ENCODE measurements around the gene FBRS. TPM values are rescaled to one million over a fixed set of nuclear protein-coding genes. Genes with fewer than 3 reads are reported as not detected.

Gene FBRS
- total and polyA plus RNA-seq, 2 donors (not counting 3 experiments of a cell fraction or from before 2014, with no cell fraction given) = 15.5 to 68.6 TPM

DNA sequence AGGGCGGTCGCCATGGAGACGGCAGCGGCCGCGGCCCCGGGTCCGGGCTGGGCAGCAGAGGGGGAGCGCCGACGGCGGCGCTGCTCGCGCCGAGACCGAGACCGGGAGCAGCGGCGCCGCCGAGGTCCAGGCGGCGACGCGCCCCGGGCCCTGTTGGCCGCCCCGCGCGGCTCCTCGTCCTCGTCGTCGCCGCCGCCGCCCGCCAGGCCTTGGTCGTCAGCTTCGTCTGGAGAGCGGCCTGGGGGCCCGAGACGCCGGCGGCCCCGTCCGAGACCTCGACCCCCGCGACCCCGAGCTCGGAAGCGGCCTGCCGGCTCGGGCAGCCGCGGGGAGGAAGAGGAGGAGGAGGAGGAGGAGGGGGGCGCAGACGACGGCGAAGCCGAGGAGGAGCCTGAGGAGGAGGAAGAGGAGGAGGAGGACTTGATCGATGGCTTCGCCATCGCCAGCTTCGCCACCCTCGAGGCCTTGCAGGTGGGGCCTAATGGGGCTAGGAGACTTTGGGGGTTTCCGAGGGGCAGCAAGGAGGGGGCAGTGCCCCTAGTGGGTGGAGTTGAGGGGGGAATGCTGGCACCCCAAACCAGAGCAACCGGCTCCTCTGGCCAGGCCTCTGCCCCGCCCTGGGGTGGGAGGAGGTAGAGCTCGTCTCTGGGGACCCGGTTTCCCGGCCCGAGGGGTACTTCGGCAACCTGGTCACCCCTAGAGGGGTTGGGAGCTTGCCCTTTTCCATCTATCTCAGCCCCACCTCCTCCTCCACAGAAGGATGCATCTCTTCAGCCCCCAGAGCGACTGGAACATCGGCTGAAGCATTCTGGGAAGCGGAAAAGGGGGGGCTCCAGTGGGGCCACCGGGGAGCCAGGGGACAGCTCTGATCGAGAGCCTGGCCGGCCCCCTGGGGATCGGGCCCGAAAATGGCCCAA, 1.5 kb downstream of the FBRS start:
- peak overlapping the region; percentile 23 for H2AFZ ChIP-seq (ENCODE audit: low read depth, low read length)
- H4K20me1 ChIP-seq (replicated peaks; ENCODE audit: control insufficient read depth, extremely low read depth, insufficient read depth, low read length) = no peaks in the 10 kb centered on the region
- peaks cover 21% of the 10 kb centered on the region for H3K4me1 ChIP-seq (ENCODE audit: control insufficient read depth, extremely low read depth, insufficient read depth, low read length)
- H3K79me2 ChIP-seq (ENCODE audit: control insufficient read depth, insufficient read depth, low read length) = peaks cover 43% of the 10 kb centered on the region
- no peaks in the 10 kb centered on the region for H3K9me1 ChIP-seq (replicated peaks; ENCODE audit: control insufficient read depth, extremely low read depth, insufficient read depth, low read length)
- FAIRE-seq (peak; percentile 33), DNase-seq (ENCODE audit: low read depth, low spot score) (peak; percentile 19)
- TF ChIP-seq, protein P1, sequence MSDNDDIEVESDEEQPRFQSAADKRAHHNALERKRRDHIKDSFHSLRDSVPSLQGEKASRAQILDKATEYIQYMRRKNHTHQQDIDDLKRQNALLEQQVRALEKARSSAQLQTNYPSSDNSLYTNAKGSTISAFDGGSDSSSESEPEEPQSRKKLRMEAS (IDR thresholded peaks at IDR 0.05; ENCODE audit: insufficient read depth, insufficient read length) = no peak
- no peak for TF ChIP-seq POLR2A (IDR thresholded peaks at IDR 0.05; ENCODE audit: low read depth, low read length)
- TF ChIP-seq MYC (IDR thresholded peaks at IDR 0.05; ENCODE audit: low read depth, low read length) = no peak
- no peak for TF ChIP-seq GATA2 (IDR thresholded peaks at IDR 0.05; ENCODE audit: insufficient read depth, insufficient read length, low read depth, low read length)
- TF ChIP-seq, protein P2, sequence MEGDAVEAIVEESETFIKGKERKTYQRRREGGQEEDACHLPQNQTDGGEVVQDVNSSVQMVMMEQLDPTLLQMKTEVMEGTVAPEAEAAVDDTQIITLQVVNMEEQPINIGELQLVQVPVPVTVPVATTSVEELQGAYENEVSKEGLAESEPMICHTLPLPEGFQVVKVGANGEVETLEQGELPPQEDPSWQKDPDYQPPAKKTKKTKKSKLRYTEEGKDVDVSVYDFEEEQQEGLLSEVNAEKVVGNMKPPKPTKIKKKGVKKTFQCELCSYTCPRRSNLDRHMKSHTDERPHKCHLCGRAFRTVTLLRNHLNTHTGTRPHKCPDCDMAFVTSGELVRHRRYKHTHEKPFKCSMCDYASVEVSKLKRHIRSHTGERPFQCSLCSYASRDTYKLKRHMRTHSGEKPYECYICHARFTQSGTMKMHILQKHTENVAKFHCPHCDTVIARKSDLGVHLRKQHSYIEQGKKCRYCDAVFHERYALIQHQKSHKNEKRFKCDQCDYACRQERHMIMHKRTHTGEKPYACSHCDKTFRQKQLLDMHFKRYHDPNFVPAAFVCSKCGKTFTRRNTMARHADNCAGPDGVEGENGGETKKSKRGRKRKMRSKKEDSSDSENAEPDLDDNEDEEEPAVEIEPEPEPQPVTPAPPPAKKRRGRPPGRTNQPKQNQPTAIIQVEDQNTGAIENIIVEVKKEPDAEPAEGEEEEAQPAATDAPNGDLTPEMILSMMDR (IDR thresholded peaks at IDR 0.05; ENCODE audit: extremely low read depth in 1 of 2, insufficient read depth in 1 of 2, low read depth in 1 of 2, low read length in 2 of 2) = peak in 1 of 2 donors; percentile 7
- TF ChIP-seq FOS (IDR thresholded peaks at IDR 0.05; ENCODE audit: borderline replicate concordance, insufficient read depth, low read length) = no peak
- no peak for TF ChIP-seq EZH2 (IDR thresholded peaks at IDR 0.05; ENCODE audit: borderline replicate concordance, low read depth, low read length, severe bottlenecking)
- TF ChIP-seq POLR2AphosphoS5 (IDR thresholded peaks at IDR 0.05; ENCODE audit: insufficient read depth, low read depth, low read length) = no peak
- no peak for TF ChIP-seq JUN (IDR thresholded peaks at IDR 0.05; ENCODE audit: borderline replicate concordance, insufficient read depth, insufficient read length, low read depth)
- peak overlapping the region; percentile 82 for H3K4me2 ChIP-seq (ENCODE audit: insufficient read depth, low read length)
- ChIA-PET CTCF (interaction anchor here (0.9 to 2.5 kb wide), 9 partner anchors 9 to 230 kb away, joined by 3 to 26 read pairs (median 5); partner anchors contain the start of genes DCTPP1 and PRR14), POLR2A (interaction anchor here (0.9 to 1.2 kb wide), 2 partner anchors 35 to 145 kb away, joined by 3 to 5 read pairs; no protein-coding TSS in a partner anchor)
- intact Hi-C loops (cut with micrococcal nuclease) = loop anchor here (2.0 to 10.0 kb wide), 6 partner anchors 25 to 565 kb away; partner anchors contain the start of genes FBXL19, TBC1D10B, TBX6 and YPEL3
- dilution Hi-C loops (cut with MboI; ENCODE audit: extremely low pct_ligation_motif_present, low sequenced_read_pairs) = no loop called here
- H3K9ac ChIP-seq (replicated peaks; ENCODE audit: extremely low read depth, insufficient read depth, low read length) = peak overlapping the region; percentile 98
- H3K4me3 ChIP-seq (replicated peaks in 1 of 3; ENCODE audit: insufficient read depth in 1 of 3, low read depth in 1 of 3, low read length in 3 of 3) = peak overlapping the region; percentile 59 to 90 (median 65)
- peaks cover 17 to 43% of the 10 kb centered on the region in 2 experiments for H3K36me3 ChIP-seq (ENCODE audit: control insufficient read depth in 2 of 2, extremely low read depth in 1 of 2, insufficient read depth in 2 of 2, low read length in 2 of 2)
- H3K9me3 ChIP-seq (replicated peaks; ENCODE audit: control insufficient read depth, insufficient read depth, low read length) = no peaks in the 10 kb centered on the region
- no TSS peak for BruUV-seq (replicated peaks)
- H3K27me3 ChIP-seq (ENCODE audit: control insufficient read depth in 2 of 2, insufficient read depth in 2 of 2, low read length in 2 of 2) = no peaks in the 10 kb centered on the region
- peak overlapping the region; percentile 96 for H3K27ac ChIP-seq (ENCODE audit: insufficient read depth, low read depth, low read length)

Measured in endothelial cell of umbilical vein (primary cell).